ENCODE results near the gene DOCK9.

Gene DOCK9

DNA sequence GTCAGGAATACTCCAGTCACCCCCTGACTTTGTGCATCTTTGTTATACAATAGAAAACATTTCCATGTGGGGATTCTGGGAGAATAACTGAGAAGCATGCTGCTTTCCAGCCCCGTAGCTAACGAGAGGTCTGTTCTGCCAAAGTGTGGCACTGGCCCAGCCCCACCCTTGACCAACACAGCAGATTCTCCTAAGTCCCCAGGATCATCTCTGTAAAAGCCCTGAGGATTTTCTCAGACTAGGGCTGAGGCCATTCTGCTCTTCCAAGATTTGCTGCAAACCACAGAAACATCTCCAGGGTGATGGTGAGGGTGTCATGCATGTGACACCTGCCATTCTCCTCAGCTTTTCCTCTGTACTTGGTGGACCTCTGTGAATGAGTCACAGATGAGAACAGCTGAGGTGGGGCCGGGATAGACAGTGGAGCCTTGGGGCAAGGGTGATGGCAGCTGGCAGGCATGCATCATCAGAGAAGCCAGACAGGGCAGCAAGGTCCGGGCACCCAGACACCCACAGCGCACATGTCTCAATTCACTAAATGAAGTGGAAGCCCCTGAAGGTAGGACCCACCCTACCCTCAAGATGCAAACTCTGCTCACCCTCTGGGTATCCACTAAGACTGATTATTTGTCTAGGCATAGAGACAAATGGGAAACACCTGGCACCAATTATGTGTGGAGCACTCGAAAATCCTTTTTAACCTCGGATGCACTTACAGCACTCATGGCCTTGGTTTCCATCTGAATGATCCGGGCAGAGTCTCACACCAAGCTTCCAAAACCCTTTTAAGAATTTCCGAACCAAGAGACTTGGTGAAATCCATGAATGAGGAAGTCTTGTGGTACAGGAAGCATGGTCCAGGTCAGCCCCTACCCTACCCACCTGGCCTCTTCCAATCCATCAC lies 20.1 kb upstream of the DOCK9 start:
- no peak for DNase-seq (ENCODE audit: low spot score)

DNA sequence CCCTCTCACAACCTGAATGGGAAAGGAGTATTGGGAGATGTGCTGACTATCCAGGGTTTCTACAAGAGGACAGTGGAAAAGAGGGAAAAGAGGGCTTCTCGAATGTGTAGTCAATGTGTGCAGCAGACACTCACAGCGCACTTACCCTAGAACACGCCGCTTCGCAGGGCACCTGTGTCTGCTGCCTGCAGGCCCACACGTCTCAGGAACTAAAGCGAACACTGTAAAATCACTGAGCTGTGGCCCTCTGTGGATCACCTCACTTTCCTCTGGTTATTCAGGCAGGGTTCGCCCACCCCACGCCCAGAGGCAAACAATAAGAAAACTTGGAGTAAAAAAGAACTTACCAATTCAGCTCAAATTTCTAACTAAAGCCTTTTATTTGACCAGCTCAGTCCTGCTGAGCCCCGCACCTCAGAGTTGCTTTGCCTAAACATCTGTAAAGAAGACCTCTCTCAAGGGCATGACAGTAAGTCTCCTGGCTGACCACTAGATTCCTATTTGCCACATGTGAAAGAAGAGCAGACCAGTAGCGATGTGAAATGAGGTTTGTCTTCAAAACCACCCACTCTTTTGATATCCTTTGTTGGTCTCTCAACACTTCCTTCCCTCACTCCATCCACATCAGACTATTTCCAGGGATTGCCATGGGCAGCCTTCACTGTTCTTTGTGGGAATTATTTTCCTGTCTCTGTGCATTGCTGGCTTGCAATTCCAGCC lies 19.3 kb upstream of the DOCK9 start:
- no peak for DNase-seq (ENCODE audit: low spot score)

DNA sequence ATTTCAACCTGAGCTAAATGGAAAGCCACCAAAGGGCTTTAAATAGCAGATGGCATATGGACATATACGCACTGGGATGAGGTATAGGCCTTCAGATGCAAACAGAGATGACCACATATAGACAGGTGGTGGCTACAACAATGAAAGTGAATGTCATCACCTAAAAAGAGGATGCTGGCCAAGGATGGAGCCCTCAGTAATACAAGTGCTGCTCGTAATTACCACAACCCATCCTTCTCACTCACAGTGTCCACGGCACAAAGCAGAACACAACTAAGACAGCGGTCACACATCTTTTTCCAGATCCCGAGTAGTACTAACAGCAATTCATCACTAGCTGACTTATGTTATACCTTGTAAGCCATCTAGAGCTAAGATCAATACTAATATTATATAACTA lies 18.2 kb upstream of the DOCK9 start:
- no peak for DNase-seq (ENCODE audit: low spot score)

DNA sequence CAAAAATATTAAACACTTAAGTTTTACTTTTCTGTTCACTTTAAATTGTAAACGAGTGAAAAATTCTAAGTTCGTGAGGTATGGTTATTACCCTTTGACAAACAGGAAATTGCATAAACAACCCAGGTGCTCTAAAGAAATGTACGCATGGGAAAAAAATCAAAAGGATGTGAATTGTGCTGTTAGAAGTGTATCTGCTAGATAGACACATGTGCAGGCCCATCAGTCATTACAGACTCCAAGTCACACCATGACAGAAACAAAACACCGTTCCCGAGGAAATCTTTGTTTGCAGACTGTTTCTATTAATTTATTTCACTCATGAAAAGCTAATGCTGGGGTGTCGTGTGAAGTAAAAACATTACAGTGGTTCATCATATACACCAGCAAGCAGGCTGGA lies 17.0 kb upstream of the DOCK9 start:
- no peak for DNase-seq (ENCODE audit: low spot score)

DNA sequence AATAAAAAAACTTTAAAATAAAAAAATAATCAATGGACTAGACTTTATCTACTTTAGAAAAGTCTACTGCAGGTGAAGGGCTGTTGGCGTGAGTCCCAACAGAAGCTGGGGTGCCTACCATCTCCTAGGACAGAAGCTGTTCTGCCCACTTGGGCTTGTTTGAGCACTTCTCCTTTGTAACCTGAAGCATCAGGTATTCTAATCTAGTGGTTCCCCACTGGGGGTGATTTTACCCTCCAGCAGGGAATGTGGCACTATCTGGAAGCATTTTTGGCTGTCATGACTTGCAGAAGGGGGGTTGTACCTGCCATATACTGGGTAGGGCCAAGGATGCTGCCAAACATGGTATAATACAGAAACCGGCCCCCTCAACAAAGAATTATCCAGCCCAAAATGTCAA lies 16.2 kb upstream of the DOCK9 start:
- DNase-seq (ENCODE audit: low spot score), result no peak

DNA sequence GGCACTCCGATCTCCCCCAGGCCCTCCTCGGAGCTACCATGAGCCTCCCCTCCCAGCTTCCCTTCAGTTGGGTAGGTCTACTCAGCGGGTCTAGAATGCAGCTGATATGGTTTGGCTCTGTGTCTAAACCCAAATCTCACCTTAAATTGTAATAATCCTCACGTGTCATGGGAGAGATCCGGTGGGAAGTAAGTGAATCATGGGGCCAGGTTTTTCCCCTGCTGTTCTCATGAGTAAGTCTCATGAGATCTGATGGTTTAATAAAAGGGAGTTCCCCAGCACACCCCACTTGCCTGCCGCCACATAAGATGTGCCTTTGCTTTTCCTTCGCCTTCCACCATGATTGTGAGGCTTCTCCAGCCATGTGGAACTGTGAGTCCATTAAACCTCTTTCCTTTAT lies 14.5 kb upstream of the DOCK9 start:
- DNase-seq (ENCODE audit: low spot score), result no peak

DNA sequence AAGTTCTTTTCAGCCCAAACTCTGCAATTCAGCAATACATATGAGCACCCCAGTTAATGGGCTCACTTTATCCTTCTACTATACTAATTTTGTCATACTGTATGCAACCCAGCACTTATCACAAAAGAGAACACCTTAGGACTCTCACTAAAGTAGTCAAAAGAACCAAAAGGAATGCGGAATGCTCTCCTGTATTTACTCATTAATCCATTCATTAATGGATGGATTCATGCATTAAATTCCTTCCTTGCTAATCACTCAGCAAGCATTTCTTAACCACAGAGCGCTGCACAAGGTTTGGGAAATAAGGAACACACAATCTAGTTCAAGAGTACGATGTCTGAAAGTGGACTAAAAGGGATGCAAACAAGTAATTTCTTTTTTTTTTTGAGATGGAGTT lies 12.8 kb upstream of the DOCK9 start:
- no peak for DNase-seq (ENCODE audit: low spot score)

DNA sequence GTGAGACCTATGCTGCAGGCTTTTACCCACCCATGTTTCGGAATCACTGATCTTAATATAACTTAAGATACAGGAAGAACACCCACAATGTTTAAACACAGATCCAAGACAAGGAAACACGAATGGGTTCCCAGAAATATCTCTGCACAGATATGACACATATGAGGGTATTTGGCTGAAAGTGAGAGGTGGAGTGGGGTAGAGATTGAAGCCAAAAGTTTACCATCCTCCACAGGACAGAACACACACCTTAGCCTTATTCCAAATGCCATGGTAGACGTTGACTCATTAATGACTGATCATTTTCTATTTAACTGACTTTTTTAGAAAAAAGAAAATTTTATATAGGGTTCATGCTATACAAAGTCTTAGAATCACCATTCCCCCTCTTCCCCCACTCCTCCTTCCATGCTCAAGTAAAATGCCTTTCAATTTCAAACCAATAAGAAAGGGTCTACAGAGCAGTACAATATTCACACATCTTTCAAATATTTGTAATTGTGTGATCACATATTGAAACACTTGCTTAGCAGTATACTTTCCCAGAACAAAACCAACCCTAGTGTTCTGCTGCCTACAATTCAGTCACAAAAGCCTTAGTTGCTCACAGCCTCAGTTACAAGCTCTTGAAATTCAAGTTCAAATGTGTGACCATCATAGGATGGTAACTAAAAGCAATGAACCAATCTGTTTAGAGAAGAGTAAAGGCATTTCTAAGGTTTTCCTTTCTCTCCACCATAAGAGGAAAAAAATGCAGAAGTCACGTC lies 11.8 kb upstream of the DOCK9 start:
- DNase-seq (ENCODE audit: low spot score), result no peak

DNA sequence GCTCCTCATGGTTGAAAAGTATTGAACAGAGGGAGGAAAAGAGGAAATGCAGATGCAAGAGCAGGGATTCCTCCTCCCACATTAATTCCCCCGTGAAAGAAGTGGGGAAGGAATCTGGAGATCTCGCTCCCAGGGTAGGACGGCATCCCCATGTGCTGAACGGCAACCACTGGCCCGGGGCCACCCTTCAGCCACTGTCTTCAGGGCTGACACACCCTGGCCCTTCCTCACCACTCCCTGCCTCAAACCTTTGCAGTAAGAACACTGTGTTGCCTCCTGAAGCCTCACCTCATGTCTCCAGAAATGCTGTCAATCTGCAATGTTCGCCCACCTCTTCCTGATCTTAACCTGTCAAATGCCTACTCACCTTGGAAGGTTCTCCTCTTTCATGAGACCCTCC lies 10.9 kb upstream of the DOCK9 start:
- no peak for DNase-seq (ENCODE audit: low spot score)

DNA sequence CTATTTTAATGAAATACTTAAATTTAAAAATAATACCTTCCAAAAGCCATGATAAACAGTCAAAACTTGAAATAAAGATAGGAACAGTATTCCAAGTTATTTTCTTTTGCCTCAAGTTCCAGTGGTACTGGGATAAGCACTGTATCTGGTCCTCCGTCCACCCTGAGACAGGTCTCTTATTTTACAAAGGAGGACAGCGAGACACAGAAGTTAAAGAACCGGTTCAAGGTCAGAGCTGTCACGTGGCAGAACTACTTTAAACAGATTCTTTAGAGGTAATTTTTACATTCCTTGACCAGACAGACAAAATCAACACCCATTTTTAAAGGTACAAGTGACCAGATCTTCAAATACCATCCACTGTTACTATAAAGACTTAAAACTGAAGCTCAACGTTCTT lies 10.4 kb upstream of the DOCK9 start:
- DNase-seq (ENCODE audit: low spot score), result no peak

DNA sequence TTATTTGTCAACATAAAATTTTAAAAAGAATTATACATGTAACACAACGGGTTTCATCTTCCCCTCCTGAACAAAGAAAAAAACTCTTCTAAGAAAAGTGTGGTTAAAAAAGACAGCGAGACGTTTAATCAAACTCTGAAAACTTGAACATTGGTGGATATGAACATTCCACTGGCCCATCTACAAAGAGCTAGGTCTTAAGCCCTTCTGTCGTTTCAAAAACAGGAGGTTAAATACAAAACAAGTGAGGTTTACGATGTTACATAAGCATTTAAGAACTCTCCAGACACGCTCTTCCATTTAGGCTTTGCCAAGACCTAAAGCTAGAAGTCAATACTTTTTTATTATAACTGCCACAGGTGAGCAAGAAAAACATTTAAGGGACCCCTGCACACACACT lies 9.4 kb upstream of the DOCK9 start:
- DNase-seq (ENCODE audit: low spot score), result no peak

DNA sequence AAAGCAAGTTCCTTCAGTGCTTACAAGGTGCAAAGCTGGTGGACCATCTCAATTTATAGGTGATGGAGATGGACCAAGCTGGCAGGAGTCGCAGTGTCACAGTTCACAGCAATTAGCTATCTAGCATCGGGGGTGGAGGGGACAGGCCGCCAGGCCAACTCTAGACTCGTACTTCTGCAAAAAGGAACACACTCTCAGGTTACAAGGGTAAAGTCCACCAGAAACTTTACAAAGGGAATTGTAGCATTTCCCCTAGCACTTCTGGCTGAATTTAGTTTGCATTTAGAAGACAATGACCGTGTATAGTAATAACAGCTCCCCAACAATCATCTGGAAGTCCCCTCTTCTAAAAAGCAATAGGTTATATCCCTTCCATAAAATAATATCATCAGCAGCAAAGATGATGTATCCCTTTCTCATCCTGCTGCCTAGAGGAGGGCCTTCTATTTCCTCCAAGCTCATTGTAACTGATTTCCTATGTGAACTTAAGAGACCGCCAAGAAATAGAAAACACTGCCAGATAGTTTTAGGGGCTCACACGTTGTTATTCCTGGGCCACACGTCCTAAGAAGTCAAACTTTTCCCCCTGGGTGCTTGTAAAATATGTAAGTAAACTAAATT lies 8.5 kb upstream of the DOCK9 start:
- DNase-seq (ENCODE audit: low spot score), result no peak

DNA sequence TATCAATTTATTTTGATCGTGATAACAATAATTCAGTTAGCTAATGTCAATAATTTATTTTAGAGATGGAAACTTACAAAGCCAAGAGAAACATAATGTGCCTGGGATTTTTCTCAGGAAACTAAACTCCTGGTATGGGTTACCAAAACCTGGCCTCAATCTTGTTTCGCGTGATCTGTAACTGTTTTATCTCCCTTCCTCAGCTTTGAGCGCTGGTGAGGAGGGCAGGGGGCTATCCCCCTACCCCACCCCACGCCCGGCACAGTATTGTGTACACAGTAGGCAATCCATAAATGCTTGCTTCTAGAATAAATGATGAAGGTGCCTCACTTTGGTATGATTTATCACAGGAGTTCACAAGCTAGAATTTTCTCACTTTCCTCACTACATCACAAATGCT lies 7.7 kb upstream of the DOCK9 start:
- no peak for DNase-seq (ENCODE audit: low spot score)

DNA sequence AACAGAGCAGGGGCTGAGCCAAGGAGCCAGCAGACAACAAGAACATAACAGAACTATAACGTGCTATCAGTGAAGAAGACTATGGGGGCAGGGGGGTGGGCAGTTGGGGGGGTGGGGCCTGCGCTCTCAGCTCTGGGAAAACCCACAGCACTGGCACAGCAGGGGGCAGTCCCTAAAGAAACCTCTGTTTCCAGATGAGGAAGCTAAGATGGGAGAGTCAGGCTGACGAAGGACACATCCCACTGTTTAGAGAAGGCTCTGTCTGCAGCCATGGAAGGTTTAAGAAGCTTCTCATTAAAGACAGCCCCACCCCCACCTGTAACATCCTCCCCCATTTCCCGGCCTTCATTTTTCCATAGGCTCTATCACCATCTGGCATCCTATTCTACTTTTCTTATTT lies 7.1 kb upstream of the DOCK9 start:
- no peak for DNase-seq (ENCODE audit: low spot score)

DNA sequence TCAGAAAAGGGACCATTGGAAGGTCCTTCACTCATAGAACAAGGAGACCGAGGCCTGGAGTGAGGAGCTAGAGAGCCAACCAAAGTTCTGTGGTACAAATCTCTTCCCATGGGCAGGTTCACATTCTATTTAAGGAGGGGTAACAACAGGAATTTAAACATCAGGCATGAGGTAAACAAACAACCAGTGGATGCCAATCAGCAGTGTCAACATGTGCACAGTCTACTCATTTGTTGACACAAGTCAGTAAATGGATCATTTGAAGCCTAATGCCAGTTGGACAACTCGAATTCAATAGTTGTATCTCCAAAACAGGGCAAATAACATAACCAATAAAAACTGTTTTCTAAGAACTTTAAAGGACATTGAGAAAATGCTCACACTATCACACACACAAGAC lies 6.3 kb upstream of the DOCK9 start:
- DNase-seq (ENCODE audit: low spot score), result no peak

DNA sequence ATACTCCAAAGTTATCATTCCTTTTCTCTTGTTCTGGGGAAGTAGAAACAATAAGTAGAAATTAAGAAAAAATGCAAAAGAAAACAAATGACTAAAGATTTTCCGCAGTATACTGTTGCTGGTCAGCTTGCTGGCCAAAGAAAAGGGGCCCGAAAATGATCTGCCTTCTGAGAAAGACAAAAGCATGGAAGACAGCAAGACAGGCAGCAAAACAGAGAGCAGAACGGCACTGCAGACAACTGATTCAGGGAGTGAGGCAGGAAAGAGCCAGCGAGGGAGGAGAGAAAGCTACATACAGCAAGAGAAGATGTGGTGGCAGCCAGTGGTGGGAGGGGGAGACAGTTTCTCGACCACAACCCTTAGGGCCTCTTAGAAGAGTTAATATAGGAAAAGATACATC lies 5.3 kb upstream of the DOCK9 start:
- no peak for DNase-seq (ENCODE audit: low spot score)

DNA sequence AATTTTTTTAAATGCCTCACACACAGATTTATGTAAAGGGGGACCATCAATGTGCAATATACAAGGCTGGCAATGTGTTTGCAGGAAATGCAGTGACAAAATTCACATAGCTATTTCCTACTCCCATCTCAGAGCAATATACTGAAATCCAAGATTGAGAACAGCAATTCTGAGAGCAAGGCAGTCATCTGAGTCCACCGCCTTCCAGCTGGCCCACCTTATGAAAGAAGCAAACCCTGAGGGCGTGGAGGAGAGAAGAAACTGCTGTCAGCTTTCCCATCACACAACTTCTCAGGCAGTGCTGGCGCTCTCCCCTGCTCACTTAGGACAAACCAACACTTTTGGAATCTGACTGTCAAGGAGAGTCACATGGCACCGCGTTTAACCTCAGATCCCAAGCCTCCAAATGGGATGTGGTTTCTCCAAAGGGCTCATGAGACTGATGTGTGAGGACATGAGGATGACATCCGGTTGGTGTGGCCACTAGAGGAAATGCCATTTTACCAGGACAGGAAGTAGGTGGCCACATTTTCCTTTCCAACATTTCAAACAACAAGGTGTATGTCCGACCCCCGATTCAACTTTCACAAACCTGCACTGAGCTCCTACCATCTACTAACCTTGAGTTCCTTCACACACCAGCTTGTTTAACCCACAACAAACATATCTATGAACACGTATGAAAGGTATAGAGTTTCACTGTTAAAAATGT lies 3.7 kb upstream of the DOCK9 start:
- DNase-seq (ENCODE audit: low spot score), result no peak

DNA sequence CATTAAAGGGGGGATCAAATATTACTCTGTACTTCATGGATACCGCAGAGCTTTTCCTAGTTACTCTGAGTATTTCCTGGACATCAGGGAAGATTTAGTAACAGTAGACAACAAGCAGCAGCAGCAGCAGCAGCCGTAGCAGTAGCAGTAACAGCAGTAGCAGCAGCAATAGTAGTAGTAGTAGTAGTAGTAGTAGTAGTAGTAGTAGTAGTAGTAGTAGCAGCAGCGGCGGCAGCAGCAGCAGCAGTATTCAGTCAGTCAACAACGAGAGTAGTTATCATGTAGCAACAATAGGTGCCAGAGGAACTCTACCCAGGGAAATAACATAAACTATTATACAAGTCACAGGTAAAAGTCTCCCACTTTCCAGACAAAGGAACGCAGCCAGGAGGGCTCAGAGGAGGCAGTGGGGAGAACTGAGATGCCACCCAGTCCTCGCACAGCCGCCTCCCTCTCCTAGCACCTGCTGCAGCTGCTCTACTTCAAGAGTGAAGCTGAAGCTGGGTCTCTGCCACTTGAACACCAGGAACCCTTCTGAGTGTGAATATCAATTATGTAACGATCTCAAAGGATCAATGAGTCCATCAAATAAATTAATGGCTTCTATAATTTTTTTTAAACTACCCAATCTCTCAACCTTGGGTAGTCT lies 1.3 kb upstream of the DOCK9 start:
- no peak for DNase-seq (ENCODE audit: low spot score)

DNA sequence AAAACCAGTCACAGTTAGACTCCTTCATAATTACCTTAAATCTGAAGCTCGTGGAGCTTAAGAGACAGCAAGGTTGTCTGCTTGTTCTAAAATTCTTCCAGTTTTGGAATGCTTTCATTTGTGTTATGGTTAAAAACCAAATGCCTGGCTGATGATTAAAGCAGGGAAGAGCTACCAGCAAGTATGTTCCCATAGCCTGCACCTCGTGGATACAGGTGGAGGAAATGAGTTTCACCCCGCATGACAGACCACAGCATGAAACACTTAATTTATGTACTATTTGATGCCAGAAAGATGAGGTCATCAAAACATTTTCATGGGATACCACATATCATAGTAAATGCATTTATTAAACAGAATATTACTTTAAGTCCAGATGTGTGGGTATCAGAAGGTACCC lies 416 bp upstream of the DOCK9 start:
- DNase-seq (ENCODE audit: low spot score), result no peak

DNA sequence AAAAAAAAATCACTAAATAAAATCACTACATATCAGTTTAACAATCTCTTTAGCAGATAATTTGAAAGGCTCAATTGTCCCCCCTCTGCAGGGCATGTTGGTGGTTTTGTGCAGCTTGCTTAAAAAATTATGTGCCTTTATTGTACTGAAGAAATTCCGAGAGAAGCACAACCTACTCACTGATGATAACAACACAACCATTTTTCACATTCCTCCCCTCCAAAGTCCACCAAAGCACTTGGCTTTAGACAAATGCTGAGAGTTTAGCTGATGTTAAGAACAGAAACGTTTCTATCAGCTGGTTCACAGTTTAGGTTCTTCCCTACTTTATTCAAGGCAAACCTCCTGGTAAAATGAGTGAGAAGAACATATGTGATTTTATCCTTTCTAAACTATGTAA lies 923 bp downstream of the DOCK9 start:
- DNase-seq (ENCODE audit: low spot score), result no peak

DNA sequence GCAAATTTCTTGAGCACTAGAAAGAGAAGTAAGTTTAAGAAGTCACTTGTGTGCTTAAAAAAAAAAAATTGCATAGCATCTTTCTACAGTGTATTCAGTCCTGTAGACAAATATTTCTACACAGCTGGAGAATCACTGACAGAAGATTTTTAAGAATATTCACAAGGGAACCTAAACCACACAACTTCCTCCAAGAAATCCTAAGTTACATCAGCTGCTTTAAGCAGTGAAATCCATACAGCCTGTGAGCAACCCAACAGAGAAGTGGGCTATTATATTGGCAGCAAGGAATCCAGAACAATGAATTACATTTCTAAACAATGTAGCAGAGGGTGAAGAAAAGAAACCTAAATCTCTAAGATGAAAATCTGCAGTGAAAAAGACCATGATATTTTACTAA lies 1.5 kb downstream of the DOCK9 start:
- no peak for DNase-seq (ENCODE audit: low spot score)
